GM12891 (cell line): Measurements from ENCODE around the gene BRCA1.

Source experiments
- DNase-seq: peaks from one replicate; pipeline ENCODE4 v3.0.0; 2011; ENCODE audit warnings: low spot score; ENCODE audit not compliant: insufficient read length
- FAIRE-seq: peaks from 2 replicates; lab custom pipeline; 2011; peaks lifted over from hg19 to GRCh38; lab: Jason Lieb, UNC
- PAX5 ChIP-seq: IDR thresholded peaks from 2 replicates; pipeline ENCODE4 v1.6.1; 2011; ENCODE audit warnings: low read length, moderate library complexity, mild to moderate bottlenecking; ENCODE audit not compliant: insufficient read depth, severe bottlenecking
- POLR2A ChIP-seq: IDR thresholded peaks from 2 replicates; pipeline ENCODE4 v1.6.1; 2011; ENCODE audit warnings: low read depth, low read length, control low read depth
- POLR2AphosphoS5 ChIP-seq: IDR thresholded peaks from 2 replicates; pipeline ENCODE4 v1.6.1; 2011; ENCODE audit warnings: low read depth, low read length, control low read depth
- POU2F2 ChIP-seq: IDR thresholded peaks from 2 replicates; pipeline ENCODE4 v1.6.1; 2011; ENCODE audit warnings: low read depth, mild to moderate bottlenecking, control low read depth, low read length, moderate library complexity
- SPI1 ChIP-seq: IDR thresholded peaks from 2 replicates; pipeline ENCODE4 v1.6.1; 2011; ENCODE audit warnings: low read depth, low read length, control low read depth
- TAF1 ChIP-seq: IDR thresholded peaks from 2 replicates; pipeline ENCODE4 v1.6.1; 2011; ENCODE audit warnings: low read depth, low read length, control low read depth

BRCA1 gene

DNA sequence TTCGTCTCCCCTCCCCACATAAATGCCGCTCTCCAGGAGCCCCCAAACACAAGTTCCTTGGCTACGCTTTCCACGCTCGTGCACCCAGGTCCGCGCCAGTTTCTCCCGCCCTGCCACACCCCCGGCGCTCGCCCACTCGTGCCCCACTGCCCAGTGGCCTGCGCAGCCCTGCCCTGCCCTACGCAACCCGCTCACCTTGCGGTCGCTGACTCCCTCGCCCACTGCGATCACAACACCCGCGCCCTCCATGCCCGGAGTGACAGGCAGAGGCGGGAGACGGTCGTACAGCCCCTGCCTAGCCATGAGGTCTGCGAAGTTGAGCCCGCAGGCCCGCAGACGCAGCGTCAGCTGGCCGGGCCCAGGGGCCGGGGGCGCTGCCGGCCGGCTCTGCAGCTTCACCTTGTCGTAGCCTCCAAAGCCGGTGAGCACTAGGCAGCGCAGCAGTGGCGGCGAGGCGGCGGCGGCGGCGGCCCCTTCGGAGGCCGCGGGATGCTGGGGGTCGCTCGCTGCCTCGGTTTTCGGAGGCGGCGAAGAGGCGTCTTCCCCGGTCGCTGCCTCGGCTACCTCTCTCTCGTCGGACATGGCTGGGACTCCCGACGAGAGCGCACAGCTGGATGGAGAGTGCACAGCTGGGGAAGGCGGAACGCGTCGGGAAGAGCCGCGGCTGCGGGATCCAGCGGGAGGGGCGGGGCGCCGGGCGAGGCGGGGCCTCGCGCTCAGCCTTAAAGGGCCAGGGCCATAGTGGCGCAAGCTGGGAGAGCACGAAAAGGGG lies 103.2 kb downstream of the BRCA1 start, which contains the start of gene VAT1:
TSS of gene VAT1 (minus strand) at position 645 of the 772 bp plus-strand sequence. CDS start at position 582, 63 bp downstream.
- DNase-seq (peak; percentile 68), FAIRE-seq (peak; percentile 93)
- TF ChIP-seq PAX5 = no peak
- no peak for TF ChIP-seq POU2F2
- no peak for TF ChIP-seq POLR2AphosphoS5
- TF ChIP-seq TAF1 = no peak
- TF ChIP-seq SPI1 = no peak

DNA sequence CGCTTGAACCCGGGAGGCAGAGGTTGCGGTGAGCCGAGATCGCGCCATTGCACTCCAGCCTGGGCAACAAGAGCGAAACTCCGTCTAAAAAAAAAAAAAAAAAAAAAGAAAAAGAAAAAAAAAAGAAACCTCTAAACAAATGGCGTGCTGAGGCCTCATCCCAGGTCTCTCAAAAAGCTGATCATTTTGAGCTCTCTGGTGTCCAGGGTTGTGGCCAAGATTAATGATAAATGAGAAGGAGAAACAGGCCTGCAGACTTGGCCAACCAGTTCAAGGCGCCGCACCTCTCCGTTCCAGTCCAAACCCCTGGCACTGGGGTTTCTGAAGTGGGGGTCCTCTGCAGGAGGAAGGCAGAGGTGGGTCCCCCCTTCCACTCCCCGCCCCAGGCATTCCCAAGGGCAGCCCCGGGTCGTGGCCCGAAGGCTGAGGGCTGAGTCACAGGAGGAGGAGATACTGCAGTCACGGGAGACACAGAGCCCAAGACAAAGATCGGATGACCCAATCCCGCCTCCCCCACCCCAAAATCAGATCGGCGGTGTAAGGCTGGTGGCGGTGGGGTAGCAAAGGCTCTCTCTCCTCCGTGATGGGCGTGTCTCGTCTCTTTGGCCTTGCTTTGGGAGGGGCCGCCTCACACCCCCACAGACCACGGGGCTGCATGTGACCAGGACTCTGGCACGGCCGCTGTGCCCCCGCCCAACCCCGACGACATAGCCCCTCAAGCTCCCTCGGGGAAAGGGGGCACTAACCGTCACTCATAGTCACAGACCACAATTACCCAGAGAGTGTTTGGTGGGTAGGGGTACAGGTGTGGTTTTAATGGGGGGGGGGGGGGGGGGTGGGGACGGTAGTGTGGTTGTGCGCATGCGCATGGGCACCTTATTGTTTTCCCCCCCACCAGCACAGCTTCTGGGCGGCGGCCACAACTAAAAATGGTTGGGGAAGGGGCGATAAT lies 104.1 kb downstream of the BRCA1 start:
- TF ChIP-seq POLR2A (no peak), TAF1 (no peak), PAX5 (no peak), POU2F2 (no peak), SPI1 (no peak)
- DNase-seq = no peak
- FAIRE-seq = peak; percentile 51

DNA sequence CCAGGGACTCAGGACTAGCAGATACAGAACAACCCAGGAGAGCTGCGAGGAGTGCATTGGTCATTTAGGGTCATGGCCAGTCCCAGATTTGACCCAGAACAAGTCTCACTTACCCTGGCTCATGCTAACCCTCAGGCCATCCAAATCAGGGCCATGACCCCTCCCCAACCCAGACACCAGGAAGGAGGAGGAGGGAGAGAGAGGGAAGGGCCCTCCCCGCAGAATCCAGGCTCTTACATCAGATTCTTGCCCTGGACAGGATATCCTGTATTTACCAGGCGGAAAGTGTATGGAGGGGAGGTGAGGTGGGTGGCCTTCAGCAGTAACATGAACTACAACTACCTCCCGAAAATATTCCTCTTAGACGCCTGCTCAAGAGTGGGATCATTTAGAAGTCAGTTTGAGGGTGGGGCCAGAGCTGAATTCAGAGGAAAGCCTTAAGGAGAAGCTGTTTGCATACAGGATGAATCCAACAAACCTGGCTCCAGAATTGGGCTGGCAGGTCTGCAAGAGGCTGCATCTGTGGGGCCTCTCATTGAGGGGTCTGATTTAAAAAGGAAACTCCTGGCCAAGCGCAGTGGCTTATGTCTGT lies 105.0 kb downstream of the BRCA1 start:
- DNase-seq (no peak), FAIRE-seq (no peak)
- no peak for TF ChIP-seq POLR2A
- TF ChIP-seq TAF1 = no peak
- no peak for TF ChIP-seq POU2F2
- TF ChIP-seq PAX5 = no peak
- no peak for TF ChIP-seq SPI1
- no peak for TF ChIP-seq POLR2AphosphoS5

DNA sequence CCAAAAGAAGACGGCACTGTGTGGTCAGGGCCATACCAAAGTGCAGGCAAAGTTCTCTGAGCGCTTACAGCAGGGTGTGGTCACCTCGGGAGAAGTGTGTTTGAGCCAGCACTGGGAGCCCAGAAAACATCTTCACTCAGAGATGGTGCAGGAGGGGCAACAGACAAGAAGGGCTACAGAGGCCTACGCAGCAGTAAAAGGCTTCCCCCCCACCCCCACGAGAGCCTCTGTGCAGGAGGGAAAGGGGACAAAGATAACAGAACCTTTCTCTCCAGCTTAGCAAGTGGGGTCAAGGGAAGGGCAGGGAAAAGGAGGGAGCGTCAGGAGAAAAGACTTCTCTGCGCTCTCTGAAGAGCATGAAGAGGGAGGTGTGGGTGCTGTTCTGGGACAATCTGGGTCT lies 105.7 kb downstream of the BRCA1 start:
- DNase-seq (no peak), FAIRE-seq (no peak)
- TF ChIP-seq POLR2A = no peak
- no peak for TF ChIP-seq POLR2AphosphoS5
- no peak for TF ChIP-seq SPI1
- no peak for TF ChIP-seq PAX5
- no peak for TF ChIP-seq POU2F2
- no peak for TF ChIP-seq TAF1

DNA sequence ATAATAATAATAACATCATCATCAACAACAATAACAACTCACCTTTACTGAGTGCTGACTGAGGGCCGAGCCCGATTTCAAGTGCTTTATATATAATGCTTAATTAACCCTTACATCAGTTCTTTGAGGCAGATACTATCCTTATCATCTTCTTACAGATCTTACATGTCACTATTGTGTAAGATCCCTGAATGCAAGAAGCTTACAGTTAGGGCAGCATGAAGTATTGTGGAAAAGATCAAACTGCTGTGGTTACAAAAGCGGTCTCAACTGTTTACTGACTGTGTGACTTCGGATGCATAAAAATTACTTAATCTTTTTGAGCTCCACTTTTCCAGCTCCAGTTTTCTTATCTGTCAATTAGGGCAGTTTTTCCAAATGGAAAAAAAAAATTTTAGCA lies 106.2 kb downstream of the BRCA1 start:
- FAIRE-seq (no peak), DNase-seq (no peak)
- no peak for TF ChIP-seq PAX5

DNA sequence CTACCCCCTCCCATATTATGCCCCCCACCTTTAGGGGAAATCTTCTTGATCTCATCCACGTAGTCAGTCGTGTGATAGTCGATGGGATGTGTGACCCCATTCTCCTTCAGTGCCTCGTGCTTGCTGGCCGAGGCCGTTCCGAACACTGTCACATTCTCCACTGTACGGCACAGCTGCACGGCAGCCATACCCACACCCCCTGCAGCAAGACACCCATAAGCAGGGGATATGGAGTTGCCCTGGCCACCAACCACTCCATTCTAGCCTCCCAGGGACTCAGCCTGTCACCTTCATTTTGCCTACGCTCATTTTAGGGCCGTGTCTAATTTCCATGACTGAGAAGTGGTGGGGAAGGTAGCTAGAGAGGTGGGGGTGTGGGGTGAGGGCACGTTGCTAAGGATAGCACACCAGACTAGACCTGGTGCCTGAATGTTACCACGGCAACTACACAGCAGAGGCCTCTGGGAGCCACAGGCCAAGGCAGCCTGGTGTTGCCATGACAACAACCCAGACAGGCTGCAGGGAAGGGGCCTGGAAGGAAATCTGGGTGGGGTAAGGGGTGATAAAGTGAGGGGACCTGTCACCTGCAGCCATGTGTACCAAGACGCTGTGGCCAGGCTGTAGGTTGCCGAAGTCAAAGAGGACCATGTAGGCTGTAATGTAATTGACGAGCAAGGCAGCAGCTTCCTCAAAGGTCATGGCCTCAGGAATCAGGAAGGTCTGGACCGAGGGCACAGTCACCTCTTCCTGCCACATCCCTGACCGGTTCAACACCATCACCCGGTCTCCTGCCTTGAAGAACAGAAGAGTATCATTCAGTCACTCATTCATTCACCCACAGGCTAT lies 106.9 kb downstream of the BRCA1 start:
- peak; percentile 83 for FAIRE-seq
- DNase-seq = no peak
- TF ChIP-seq POLR2AphosphoS5 = peak; percentile 8; the same call in 1 of the 2 replicates
- no peak for TF ChIP-seq TAF1
- 0 out of 2 replicates have a peak, but pooled peaks have one; percentile 29 for TF ChIP-seq POU2F2

DNA sequence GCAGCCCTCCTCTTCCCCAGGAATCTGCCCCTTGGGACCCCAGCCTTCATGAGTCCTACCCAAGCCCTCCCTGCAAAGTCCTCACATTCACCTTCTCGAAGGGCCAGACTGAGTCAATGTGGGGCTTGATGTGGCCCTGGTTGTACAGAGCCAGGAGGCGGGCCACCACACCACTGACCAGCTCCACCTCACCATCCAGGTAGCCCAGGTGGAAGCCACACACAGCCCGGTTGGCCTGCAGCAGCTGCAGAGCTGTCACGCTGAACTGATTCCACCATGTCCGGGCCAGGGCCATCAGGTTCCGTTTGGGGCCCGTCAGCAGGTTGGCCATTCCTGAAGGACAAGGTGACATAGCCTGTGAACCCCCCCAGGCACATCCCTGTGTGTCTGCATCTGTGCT lies 108.9 kb downstream of the BRCA1 start:
- no peak for DNase-seq
- no peak for TF ChIP-seq SPI1
- TF ChIP-seq POLR2AphosphoS5 = peak; percentile 38
- FAIRE-seq = no peak

DNA sequence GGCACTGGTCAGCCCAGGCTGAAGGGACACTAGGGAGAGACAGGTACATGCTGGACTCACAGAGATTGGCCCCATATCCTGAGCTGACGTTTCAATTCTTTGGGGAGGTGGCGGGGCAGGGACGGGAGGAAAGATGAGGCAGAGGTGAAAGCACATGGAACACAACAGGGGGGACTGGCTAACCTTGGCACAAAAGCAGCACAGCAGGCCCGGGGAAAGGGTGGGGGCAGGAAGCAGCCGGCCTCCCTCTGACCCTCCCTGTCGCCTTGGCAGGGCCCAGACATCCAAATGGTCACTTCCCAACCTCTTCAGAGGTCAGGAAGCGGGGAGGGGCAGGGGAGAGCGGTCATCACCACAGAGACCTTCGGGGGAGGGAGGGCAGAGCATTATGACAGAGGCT lies 109.6 kb downstream of the BRCA1 start:
- DNase-seq (no peak), FAIRE-seq (no peak)
- TF ChIP-seq POLR2A = no peak; the same call in 1 of the 2 replicates
- no peak for TF ChIP-seq POU2F2
- TF ChIP-seq TAF1 = no peak
- no peak for TF ChIP-seq POLR2AphosphoS5
- TF ChIP-seq PAX5 = no peak
- no peak for TF ChIP-seq SPI1

DNA sequence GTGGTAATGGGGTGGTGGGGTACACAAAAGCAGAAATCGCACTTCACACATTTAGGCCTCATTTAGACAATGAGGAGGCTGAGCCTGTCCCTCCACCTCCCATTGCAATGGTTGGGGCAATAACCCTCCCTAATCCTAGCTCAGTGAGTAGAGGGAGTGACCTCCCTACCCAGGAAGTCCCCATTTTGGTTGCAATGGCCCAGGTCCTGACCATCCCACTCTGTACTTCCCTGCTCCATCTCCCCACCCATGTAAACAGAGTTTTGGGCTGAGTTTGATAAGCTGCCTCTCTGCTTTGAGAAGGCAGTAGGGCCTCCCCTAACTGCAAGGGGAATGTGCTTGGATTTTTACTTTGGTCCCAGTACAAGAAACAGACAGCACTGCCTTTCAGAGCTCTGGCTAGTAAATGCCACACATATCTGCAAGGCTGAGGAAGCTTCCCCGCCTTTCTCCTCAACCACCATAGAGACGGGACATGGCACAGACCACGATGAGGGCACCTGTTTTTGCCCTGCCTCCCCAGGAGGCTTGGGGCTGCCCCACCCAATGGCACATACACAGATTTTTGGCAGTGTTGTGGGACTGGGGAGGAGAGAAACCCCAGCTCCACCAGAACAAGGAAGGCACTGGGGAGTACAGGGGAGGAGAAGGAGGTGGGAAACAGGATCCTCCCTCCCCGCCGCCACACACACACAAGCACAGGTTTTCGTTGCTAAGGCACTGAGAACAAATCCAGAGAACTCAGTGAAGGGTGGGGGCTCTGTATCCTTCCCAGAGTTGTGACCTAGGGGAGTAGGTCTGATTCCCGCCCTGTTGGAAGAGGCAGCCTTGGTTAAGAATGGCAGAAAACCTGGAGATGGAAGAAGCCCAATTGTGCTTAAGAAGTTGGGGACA lies 110.3 kb downstream of the BRCA1 start:
- no peak for TF ChIP-seq POU2F2
- TF ChIP-seq PAX5 = no peak
- no peak; the same call in 1 of the 2 replicates for TF ChIP-seq POLR2A
- TF ChIP-seq POLR2AphosphoS5 = no peak
- no peak for TF ChIP-seq SPI1
- no peak for TF ChIP-seq TAF1
- DNase-seq (no peak), FAIRE-seq (no peak)
